Measurements from ENCODE around the gene MFSD12.
A peak's percentile ranks its signal among the peaks of the same experiment; 100 is the strongest.

Gene MFSD12

DNA sequence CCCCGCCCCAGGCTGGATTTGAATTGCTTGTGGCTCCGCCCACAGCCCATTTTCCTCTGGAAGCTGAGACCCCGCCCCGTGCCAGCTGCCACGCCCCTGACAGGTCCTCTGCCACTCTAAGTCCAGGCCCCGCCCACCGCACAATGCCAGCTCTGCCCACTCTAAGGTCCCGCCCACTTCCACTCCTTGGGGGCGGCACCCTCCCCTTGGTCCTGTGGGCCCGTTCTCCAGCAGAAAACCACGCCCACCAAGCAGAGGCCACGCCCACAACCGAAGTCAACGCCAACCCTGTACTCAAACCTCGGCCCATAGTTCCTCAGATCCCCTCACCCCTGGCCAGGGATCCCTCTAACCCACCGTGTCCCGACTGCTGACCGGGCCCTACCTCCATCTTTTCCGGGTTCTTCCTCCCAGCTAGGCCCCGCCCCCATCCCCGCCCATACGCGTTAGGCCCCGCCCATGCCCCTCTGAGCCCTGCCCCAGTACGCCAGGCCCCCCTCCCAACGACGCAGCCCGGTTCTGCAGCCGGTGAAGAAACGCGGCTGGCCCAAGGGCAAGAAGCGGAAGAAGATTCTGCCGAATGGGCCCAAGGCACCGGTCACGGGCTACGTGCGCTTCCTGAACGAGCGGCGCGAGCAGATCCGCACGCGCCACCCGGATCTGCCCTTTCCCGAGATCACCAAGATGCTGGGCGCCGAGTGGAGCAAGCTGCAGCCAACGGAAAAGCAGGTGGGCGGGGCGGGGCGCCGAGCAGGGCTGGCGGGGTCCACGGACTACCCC, 16.7 kb upstream of the MFSD12 start:
- ATAC-seq (ENCODE audit: low read depth) (peak; percentile 41), DNase-seq (ENCODE audit: low spot score) (peak; percentile 99)
- Histone ChIP-seq H3K27me3 (ENCODE audit: insufficient read depth, poor library complexity, severe bottlenecking) (no peaks in the 10 kb centered on the region), H3K4me3 (ENCODE audit: severe bottlenecking) (peak overlapping the region; percentile 94), H3K4me1 (ENCODE audit: insufficient read depth, poor library complexity, severe bottlenecking) (peaks cover 2% of the 10 kb centered on the region), H3K27ac (ENCODE audit: poor library complexity, severe bottlenecking) (peak overlapping the region; percentile 61), H3K9me3 (ENCODE audit: severe bottlenecking) (no peaks in the 10 kb centered on the region), H3K36me3 (ENCODE audit: low read depth) (peaks cover 15% of the 10 kb centered on the region)
- TF ChIP-seq, protein P1, sequence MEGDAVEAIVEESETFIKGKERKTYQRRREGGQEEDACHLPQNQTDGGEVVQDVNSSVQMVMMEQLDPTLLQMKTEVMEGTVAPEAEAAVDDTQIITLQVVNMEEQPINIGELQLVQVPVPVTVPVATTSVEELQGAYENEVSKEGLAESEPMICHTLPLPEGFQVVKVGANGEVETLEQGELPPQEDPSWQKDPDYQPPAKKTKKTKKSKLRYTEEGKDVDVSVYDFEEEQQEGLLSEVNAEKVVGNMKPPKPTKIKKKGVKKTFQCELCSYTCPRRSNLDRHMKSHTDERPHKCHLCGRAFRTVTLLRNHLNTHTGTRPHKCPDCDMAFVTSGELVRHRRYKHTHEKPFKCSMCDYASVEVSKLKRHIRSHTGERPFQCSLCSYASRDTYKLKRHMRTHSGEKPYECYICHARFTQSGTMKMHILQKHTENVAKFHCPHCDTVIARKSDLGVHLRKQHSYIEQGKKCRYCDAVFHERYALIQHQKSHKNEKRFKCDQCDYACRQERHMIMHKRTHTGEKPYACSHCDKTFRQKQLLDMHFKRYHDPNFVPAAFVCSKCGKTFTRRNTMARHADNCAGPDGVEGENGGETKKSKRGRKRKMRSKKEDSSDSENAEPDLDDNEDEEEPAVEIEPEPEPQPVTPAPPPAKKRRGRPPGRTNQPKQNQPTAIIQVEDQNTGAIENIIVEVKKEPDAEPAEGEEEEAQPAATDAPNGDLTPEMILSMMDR (IDR thresholded peaks at IDR 0.05; ENCODE audit: poor library complexity, severe bottlenecking): no peak

DNA sequence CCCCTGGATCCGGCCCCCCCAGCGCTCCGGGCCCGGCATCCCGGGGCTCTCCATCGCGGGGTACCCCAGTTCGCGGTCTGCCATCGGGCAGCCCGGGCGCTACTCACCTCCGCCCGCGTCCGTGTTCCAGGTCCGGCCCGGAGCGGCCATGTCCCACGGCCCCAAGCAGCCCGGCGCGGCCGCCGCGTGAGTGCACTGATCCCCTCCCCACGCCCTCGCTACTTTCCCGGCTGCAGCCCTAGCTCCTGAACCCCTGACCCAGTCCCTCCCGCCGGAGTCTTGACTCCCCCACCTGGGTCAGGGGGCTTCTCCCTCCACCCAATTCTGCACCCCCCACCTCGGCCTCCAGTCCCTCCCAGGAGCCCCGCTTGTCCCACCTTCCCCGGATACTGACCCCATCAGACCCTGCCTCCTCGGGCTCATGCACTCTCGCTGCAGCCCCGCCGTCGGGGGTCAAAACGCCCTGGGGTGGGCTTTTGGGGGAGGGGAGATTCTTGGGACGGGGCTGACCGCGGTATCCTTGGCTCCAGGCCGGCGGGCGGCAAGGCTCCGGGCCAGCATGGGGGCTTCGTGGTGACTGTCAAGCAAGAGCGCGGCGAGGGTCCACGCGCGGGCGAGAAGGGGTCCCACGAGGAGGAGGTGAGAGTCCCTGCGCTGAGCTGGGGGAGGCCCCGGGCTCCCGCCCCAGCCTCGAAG, 15.9 kb upstream of the MFSD12 start:
- Histone ChIP-seq H3K9me3 (ENCODE audit: severe bottlenecking) (no peaks in the 10 kb centered on the region), H3K27me3 (ENCODE audit: insufficient read depth, poor library complexity, severe bottlenecking) (no peaks in the 10 kb centered on the region), H3K27ac (ENCODE audit: poor library complexity, severe bottlenecking) (peak overlapping the region; percentile 61), H3K36me3 (ENCODE audit: low read depth) (peaks cover 15% of the 10 kb centered on the region), H3K4me3 (ENCODE audit: severe bottlenecking) (peak overlapping the region; percentile 94), H3K4me1 (ENCODE audit: insufficient read depth, poor library complexity, severe bottlenecking) (peaks cover 2% of the 10 kb centered on the region)
- TF ChIP-seq, protein P1 (IDR thresholded peaks at IDR 0.05; ENCODE audit: poor library complexity, severe bottlenecking): no peak
- no peak for DNase-seq (ENCODE audit: low spot score)
- peak; percentile 7; the same call in 2 of the 3 replicates for ATAC-seq (ENCODE audit: low read depth)

DNA sequence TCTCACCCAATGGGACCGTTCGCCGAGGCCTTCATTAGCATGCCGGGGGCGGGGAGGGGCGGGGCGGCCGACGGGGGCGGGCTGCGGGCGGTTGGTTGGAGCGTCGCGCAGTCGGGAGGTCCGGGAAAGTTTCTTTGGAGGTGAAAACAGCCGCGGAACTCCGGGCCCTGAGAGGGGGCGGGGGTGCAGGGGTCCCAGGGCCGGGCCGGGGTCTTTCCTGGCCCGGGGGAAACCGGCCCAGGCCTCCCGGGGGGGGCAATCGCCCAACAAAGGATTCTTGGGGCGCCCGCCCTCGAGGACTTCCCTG, 15.4 kb upstream of the MFSD12 start, which contains the start of gene HMG20B:
TSS of gene HMG20B (plus strand) at position 90 of the 307 bp plus-strand sequence. CDS start 366 bp downstream, outside the sequence.
- Histone ChIP-seq H3K27ac (ENCODE audit: poor library complexity, severe bottlenecking) (peak within 1 kb of the TSS; percentile 61), H3K4me3 (ENCODE audit: severe bottlenecking) (peak within 1 kb of the TSS; percentile 94), H3K4me1 (ENCODE audit: insufficient read depth, poor library complexity, severe bottlenecking) (peaks cover 2% of the 10 kb centered on the region), H3K27me3 (ENCODE audit: insufficient read depth, poor library complexity, severe bottlenecking) (no peaks in the 10 kb centered on the region), H3K36me3 (ENCODE audit: low read depth) (peaks cover 15% of the 10 kb centered on the region), H3K9me3 (ENCODE audit: severe bottlenecking) (no peaks in the 10 kb centered on the region)
- no peak for ATAC-seq (ENCODE audit: low read depth)
- TF ChIP-seq, protein P1 (IDR thresholded peaks at IDR 0.05; ENCODE audit: poor library complexity, severe bottlenecking): no peak
- DNase-seq (ENCODE audit: low spot score): no peak

DNA sequence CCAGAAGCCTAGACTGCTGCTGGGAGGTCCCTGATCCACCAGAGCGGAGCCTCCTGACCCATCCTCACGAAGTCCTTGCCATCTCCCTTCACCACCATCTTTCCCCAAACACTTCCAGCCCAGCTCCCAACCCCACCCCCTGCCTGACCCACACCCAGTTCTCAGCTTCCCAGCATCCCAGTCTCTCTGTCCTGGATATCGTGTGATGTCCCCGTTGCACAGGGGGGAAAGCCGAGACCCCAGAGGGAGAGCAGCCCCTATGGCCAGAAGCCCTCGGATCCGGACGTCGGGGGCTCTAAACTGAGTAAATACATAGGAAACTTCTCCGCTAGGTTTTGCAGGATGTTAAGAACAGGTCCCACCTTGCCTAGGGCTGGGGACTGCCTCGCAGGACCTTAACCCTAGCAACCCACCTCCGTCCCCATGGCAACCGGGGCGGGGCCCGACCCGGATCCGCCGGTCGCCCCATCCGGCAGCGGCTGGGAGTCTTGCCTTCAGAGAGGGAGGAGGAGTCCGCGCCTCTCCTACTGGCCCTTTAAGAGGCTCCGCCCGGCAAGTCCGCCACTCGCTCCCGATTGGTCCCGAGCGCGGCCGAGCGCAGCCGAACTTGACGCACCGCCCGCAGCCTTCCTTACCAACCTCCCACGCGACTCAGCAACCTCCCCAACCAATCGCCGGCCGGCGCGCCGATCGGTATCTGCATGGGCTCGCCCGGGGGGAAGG, 14.9 kb upstream of the MFSD12 start:
- Histone ChIP-seq H3K27ac (ENCODE audit: poor library complexity, severe bottlenecking) (peak overlapping the region; percentile 61), H3K36me3 (ENCODE audit: low read depth) (peaks cover 15% of the 10 kb centered on the region), H3K27me3 (ENCODE audit: insufficient read depth, poor library complexity, severe bottlenecking) (no peaks in the 10 kb centered on the region), H3K4me1 (ENCODE audit: insufficient read depth, poor library complexity, severe bottlenecking) (peaks cover 2% of the 10 kb centered on the region), H3K4me3 (ENCODE audit: severe bottlenecking) (peak overlapping the region; percentile 33), H3K9me3 (ENCODE audit: severe bottlenecking) (no peaks in the 10 kb centered on the region)
- DNase-seq (ENCODE audit: low spot score) (peak; percentile 99), ATAC-seq (ENCODE audit: low read depth) (peak; percentile 92)
- TF ChIP-seq, protein P1 (IDR thresholded peaks at IDR 0.05; ENCODE audit: poor library complexity, severe bottlenecking): no peak
